Neutrophil (primary cell): ENCODE results near the gene KRT77.

Experiments used
- H3K27ac ChIP-seq: fragments of 200-600 bp; sonication (generic); 2 replicates; pipeline ENCODE4 v1.5.1; 2016; ENCODE audit warnings: mild to moderate bottlenecking, moderate library complexity
- H3K27me3 ChIP-seq: fragments of 200-600 bp; sonication (generic); 2 replicates; pipeline ENCODE4 v1.6.0; 2016; ENCODE audit warnings: mild to moderate bottlenecking
- H3K36me3 ChIP-seq: fragments of 200-600 bp; sonication (generic); 2 replicates; pipeline ENCODE4 v1.5.1; 2017
- H3K4me1 ChIP-seq, 2 experiments: fragments of 200-600 bp in 1 of 2; sonication (generic) in 1 of 2; 1 replicate in 1 of 2; 2 replicates in 1 of 2; pipeline versions ENCODE4 v1.5.1 to v1.6.1; 2013 to 2016; ENCODE audit warnings: low read depth in 1 of 2, low read length in 1 of 2, mild to moderate bottlenecking in 1 of 2, moderate library complexity in 1 of 2; ENCODE audit not compliant: control insufficient read depth in 1 of 2, insufficient read depth in 1 of 2
- H3K4me3 ChIP-seq, 2 experiments: fragments of 200-600 bp in 1 of 2; sonication (generic) in 1 of 2; 1 replicate in 1 of 2; 2 replicates in 1 of 2; pipeline ENCODE4 v1.5.1; 2013 to 2016; ENCODE audit warnings: low read depth in 1 of 2, low read length in 1 of 2, mild to moderate bottlenecking in 1 of 2, moderate library complexity in 1 of 2
- H3K9me3 ChIP-seq: fragments of 200-600 bp; sonication (generic); 2 replicates; pipeline ENCODE4 v1.5.1; 2016
- CTCF ChIP-seq: fragments of 200-600 bp; sonication (generic); IDR thresholded peaks from 2 replicates; pipeline ENCODE4 v1.5.1; 2016; ENCODE audit warnings: antibody characterized with exemption

Gene KRT77

GRCh38 chr12:52677126-52677525 lies 26.2 kb downstream of the KRT77 start:
- Histone ChIP-seq H3K27me3 (peaks cover 4% of the 10 kb centered on the region), H3K27ac (no peak overlapping the region), H3K4me3 (no peak overlapping the region), H3K9me3 (no peaks in the 10 kb centered on the region), H3K4me1 (no peaks in the 10 kb centered on the region), H3K36me3 (no peaks in the 10 kb centered on the region)
- no peak for TF ChIP-seq CTCF

- Histone ChIP-seq H3K4me3 (no peak overlapping the region), H3K4me1 (no peaks in the 10 kb centered on the region), H3K36me3 (no peaks in the 10 kb centered on the region), H3K27ac (no peak overlapping the region), H3K9me3 (no peaks in the 10 kb centered on the region), H3K27me3 (peaks cover under 1% of the 10 kb centered on the region)
- TF ChIP-seq CTCF: no peak
Observed at GRCh38 chr12:52676163-52676562, 27.2 kb downstream of the KRT77 start.

- Histone ChIP-seq H3K4me3 (no peak overlapping the region), H3K27me3 (no peaks in the 10 kb centered on the region), H3K36me3 (no peaks in the 10 kb centered on the region), H3K27ac (no peak overlapping the region), H3K9me3 (no peaks in the 10 kb centered on the region), H3K4me1 (no peaks in the 10 kb centered on the region)
- no peak for TF ChIP-seq CTCF
Observed at GRCh38 chr12:52675301-52675701, 28.0 kb downstream of the KRT77 start.

GRCh38 chr12:52674433-52674775 lies 28.9 kb downstream of the KRT77 start:
- TF ChIP-seq CTCF: no peak
- H3K9me3 ChIP-seq: no peaks in the 10 kb centered on the region
- H3K4me3 ChIP-seq: no peak overlapping the region
- H3K4me1 ChIP-seq: no peaks in the 10 kb centered on the region
- no peaks in the 10 kb centered on the region for H3K36me3 ChIP-seq
- no peak overlapping the region for H3K27ac ChIP-seq
- H3K27me3 ChIP-seq: no peaks in the 10 kb centered on the region

GRCh38 chr12:52673713-52674432 lies 29.5 kb downstream of the KRT77 start:
- TF ChIP-seq CTCF: no peak
- Histone ChIP-seq H3K27ac (no peak overlapping the region), H3K9me3 (no peaks in the 10 kb centered on the region), H3K36me3 (no peaks in the 10 kb centered on the region), H3K27me3 (no peaks in the 10 kb centered on the region), H3K4me1 (no peaks in the 10 kb centered on the region), H3K4me3 (no peak overlapping the region)

- no peaks in the 10 kb centered on the region for H3K9me3 ChIP-seq
- H3K27me3 ChIP-seq: no peaks in the 10 kb centered on the region
- H3K4me1 ChIP-seq: no peaks in the 10 kb centered on the region
- no peak overlapping the region for H3K4me3 ChIP-seq
- H3K27ac ChIP-seq: no peak overlapping the region
- no peaks in the 10 kb centered on the region for H3K36me3 ChIP-seq
- TF ChIP-seq CTCF: no peak
Observed at GRCh38 chr12:52673217-52673616, 30.1 kb downstream of the KRT77 start.
